Endometrial microvascular endothelial cells (primary cell): ENCODE data around the gene RMND1. TPM values are rescaled to one million over a fixed set of nuclear protein-coding genes. Genes with fewer than 3 reads are reported as not detected.
"Not testable (repeated sequence)": the region's sequence is repeated elsewhere in the genome, so short reads cannot be mapped to it uniquely, and the experiment has no call there.

ENCODE experiments used
- in situ Hi-C: cut with HindIII; loops from 2 replicates; pipeline ENCODE4 v1.10.0; 2017; ENCODE audit warnings: low sequenced_read_pairs, low pct_unique_long_range_greater_than_20kb; ENCODE audit errors: inconsistent ontology term
- total RNA-seq: library from RNA; depleted of rRNA; stranded (reverse); fragments of >200 nt; gene quantifications from one replicate; pipeline ENCODE4 v1.2.3, GENCODE V29; 2015; ENCODE audit errors: inconsistent ontology term

Gene RMND1
- total RNA-seq, 1 donor from 2014 or later: 19.5 TPM

GRCh38 chr6:151390276-151390850, 61.6 kb downstream of the RMND1 start:
- in situ Hi-C loops: no loop called here

- in situ Hi-C loops: no loop called here
These were observed 62.2 kb downstream of the RMND1 start for GRCh38 chr6:151389618-151390275.

GRCh38 chr6:151388997-151389617, 62.8 kb downstream of the RMND1 start:
- in situ Hi-C loops: no loop called here

GRCh38 chr6:151388236-151388635, 63.7 kb downstream of the RMND1 start:
- in situ Hi-C loops: no loop called here

- in situ Hi-C loops: no loop called here
These were observed 64.6 kb downstream of the RMND1 start for GRCh38 chr6:151387175-151387970.

GRCh38 chr6:151385177-151385576, 66.7 kb downstream of the RMND1 start:
- in situ Hi-C loops: no loop called here

GRCh38 chr6:151384151-151384550, 67.8 kb downstream of the RMND1 start:
- in situ Hi-C loops: no loop called here

GRCh38 chr6:151382631-151383030, 69.3 kb downstream of the RMND1 start:
- in situ Hi-C loops: not testable (repeated sequence)

GRCh38 chr6:151381722-151382121, 70.2 kb downstream of the RMND1 start:
- in situ Hi-C loops: no loop called here

- in situ Hi-C loops: no loop called here
These were observed 71.1 kb downstream of the RMND1 start for GRCh38 chr6:151380848-151381205.

- in situ Hi-C loops: no loop called here
These were observed 71.7 kb downstream of the RMND1 start for GRCh38 chr6:151379933-151380847.

- in situ Hi-C loops: no loop called here
These were observed 74.8 kb downstream of the RMND1 start for GRCh38 chr6:151377095-151377494.

- in situ Hi-C loops: no loop called here
These were observed 75.5 kb downstream of the RMND1 start for GRCh38 chr6:151376440-151376839.

GRCh38 chr6:151375833-151376232, 76.1 kb downstream of the RMND1 start:
- in situ Hi-C loops: no loop called here

GRCh38 chr6:151374036-151374683, 77.8 kb downstream of the RMND1 start:
- in situ Hi-C loops: loop anchor here (25.0 kb wide), 1 partner anchor 487 kb away; no protein-coding TSS in a partner anchor

GRCh38 chr6:151372164-151372563, 79.8 kb downstream of the RMND1 start:
- in situ Hi-C loops: loop anchor here (25.0 kb wide), 1 partner anchor 485 kb away; no protein-coding TSS in a partner anchor

GRCh38 chr6:151370509-151371078, 81.3 kb downstream of the RMND1 start:
- in situ Hi-C loops: loop anchor here (25.0 kb wide), 1 partner anchor 483 kb away; no protein-coding TSS in a partner anchor

GRCh38 chr6:151365233-151365632, 86.7 kb downstream of the RMND1 start:
- in situ Hi-C loops: loop anchor here (25.0 kb wide), 1 partner anchor 478 kb away; no protein-coding TSS in a partner anchor
